Left lung (tissue), 10 donors: ENCODE results near the gene CFAP45. TPM values are rescaled to one million over a fixed set of nuclear protein-coding genes. Genes with fewer than 3 reads are reported as not detected.

ENCODE experiments used
- ATAC-seq: fragments of 200-7000 bp; cut with Tn5 transposase; one replicate; pipeline ENCODE4 v1.9.1; 2020; ENCODE audit warnings: moderate library complexity
- DNase-seq, 4 donors: peaks; one replicate each; pipeline ENCODE4 v3.0.0-alpha.2; 2013 to 2020
- H3K27ac ChIP-seq, 2 donors: fragments of 200-600 bp; sonication (generic) in 1 of 2; one replicate each; pipeline versions ENCODE4 v1.5.0 to v1.8.0; 2020 to 2021
- H3K27me3 ChIP-seq, 2 donors: fragments of 200-600 bp; sonication (generic) in 1 of 2; one replicate each; pipeline versions ENCODE4 v1.5.0 to v1.8.0; 2020 to 2021
- H3K36me3 ChIP-seq, 2 donors: fragments of 200-600 bp; sonication (generic) in 1 of 2; one replicate each; pipeline versions ENCODE4 v1.5.0 to v1.8.0; 2020 to 2021
- H3K4me1 ChIP-seq, 2 donors: fragments of 200-600 bp; one replicate each; pipeline ENCODE4 v1.8.0; 2021
- H3K4me3 ChIP-seq, 2 donors: fragments of 200-600 bp; sonication (generic) in 1 of 2; one replicate each; pipeline versions ENCODE4 v1.5.0 to v1.8.0; 2020 to 2021; ENCODE audit warnings: mild to moderate bottlenecking in 1 of 2
- H3K9me3 ChIP-seq, 2 donors: fragments of 200-600 bp; sonication (generic) in 1 of 2; one replicate each; pipeline versions ENCODE4 v1.5.0 to v1.8.0; 2020 to 2021
- intact Hi-C, 2 donors: fragments of 100-400 bp; cut with DNase I; formaldehyde crosslinking; loops; one replicate each; pipeline versions ENCODE4 v1.11.2 to v1.14.2; 2022
- polyA plus RNA-seq, 6 donors: library from polyadenylated mRNA; unstranded; fragments of 120-200 nt; gene quantifications; one replicate each; pipeline ENCODE4 v1.2.1, GENCODE V29; 2013; ENCODE audit not compliant: insufficient read length in 6 of 6
- total RNA-seq, 2 donors: library from RNA; stranded (reverse); fragmentation: NEBNext Ultra II Directional; extraction: Animal tissue kit (Norgen Biotek cat#: 25700); gene quantifications; one replicate each; pipeline ENCODE4 v1.2.1, GENCODE V29; 2021
- TF ChIP-seq, protein P1 (sequence below), 2 donors: fragments of 200-600 bp; sonication (generic) in 1 of 2; IDR thresholded peaks; one replicate each; pipeline versions ENCODE4 v1.5.0 to v1.8.0; 2021; ENCODE audit warnings: antibody characterized with exemption in 2 of 2
- donor health status: DM: no; HTN: yes; CAD: no.
- donor health status: DM: no; HTN: no; CAD: no.

The CFAP45 gene
- total and polyA plus RNA-seq, 8 donors: 1.1 to 12.4 (median 6.4) TPM

DNA sequence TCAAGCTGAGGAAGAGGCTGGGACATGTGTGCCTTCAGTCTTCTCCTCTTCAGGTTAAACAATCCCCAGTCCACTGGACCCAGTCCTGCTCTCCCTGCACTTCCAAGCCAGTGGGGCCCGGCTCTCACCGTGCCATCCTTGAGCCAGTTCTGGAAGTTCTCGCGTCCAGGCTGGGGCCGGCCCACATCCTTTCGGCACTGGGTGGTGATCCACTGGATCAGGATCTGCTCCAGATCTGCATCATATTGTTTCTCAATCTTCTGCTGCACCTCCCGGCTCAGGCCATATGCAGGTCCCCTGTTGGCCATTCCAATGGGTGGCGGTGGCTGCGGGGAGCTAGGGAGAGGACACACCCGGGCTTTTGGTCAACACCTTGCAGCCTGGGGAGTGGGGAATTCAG lies 20.2 kb upstream of the CFAP45 start:
- TF ChIP-seq, protein P1, sequence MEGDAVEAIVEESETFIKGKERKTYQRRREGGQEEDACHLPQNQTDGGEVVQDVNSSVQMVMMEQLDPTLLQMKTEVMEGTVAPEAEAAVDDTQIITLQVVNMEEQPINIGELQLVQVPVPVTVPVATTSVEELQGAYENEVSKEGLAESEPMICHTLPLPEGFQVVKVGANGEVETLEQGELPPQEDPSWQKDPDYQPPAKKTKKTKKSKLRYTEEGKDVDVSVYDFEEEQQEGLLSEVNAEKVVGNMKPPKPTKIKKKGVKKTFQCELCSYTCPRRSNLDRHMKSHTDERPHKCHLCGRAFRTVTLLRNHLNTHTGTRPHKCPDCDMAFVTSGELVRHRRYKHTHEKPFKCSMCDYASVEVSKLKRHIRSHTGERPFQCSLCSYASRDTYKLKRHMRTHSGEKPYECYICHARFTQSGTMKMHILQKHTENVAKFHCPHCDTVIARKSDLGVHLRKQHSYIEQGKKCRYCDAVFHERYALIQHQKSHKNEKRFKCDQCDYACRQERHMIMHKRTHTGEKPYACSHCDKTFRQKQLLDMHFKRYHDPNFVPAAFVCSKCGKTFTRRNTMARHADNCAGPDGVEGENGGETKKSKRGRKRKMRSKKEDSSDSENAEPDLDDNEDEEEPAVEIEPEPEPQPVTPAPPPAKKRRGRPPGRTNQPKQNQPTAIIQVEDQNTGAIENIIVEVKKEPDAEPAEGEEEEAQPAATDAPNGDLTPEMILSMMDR (IDR thresholded peaks at IDR 0.05): no peak
- DNase-seq (no peak), ATAC-seq (no peak)
- H3K4me3 ChIP-seq: no peak overlapping the region
- H3K36me3 ChIP-seq: peaks cover 8 to 51% of the 10 kb centered on the region in 2 donors
- no peaks in the 10 kb centered on the region for H3K27me3 ChIP-seq
- peaks cover 33 to 79% of the 10 kb centered on the region in 2 donors for H3K4me1 ChIP-seq
- H3K9me3 ChIP-seq: no peaks in the 10 kb centered on the region
- H3K27ac ChIP-seq: peak overlapping the region in 1 of 2 donors; percentile 14
- intact Hi-C loops: no loop called here

DNA sequence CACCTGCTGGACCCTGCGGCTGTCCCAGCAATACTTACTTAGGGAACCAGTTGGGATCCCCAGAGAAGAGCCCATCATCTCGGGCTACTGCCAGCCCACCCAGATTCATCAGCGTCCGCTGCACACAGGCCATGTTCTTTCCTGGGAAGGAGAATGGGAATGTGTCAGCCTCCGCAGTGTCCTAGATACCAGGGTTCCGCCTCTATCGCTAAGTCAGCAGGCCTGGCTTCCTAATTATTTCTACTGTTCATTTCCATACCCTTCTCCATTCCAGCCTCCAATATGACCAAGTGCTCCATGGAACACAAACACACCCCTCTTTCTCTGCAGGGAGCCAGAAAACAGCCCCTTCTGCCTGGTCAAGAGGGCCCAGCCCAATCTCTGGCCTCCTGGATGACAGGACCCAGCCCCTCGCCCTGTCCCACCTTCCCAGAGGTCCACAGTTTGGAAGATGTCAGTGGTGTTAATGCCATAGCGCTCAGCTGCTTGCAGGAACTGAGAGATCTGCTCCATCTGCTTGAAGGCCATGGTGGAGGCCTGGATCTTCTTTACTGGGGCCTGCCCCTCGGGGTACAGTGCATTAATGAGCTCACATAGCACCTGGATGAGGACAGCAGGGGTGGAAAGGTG lies 19.4 kb upstream of the CFAP45 start:
- peaks cover 33 to 83% of the 10 kb centered on the region in 2 donors for H3K4me1 ChIP-seq
- no peaks in the 10 kb centered on the region for H3K27me3 ChIP-seq
- peaks cover 8 to 55% of the 10 kb centered on the region in 2 donors for H3K36me3 ChIP-seq
- intact Hi-C loops: no loop called here
- no peak overlapping the region for H3K4me3 ChIP-seq
- TF ChIP-seq, protein P1 (IDR thresholded peaks at IDR 0.05): no peak
- DNase-seq: no peak
- H3K27ac ChIP-seq: peak overlapping the region in 1 of 2 donors; percentile 14
- no peak for ATAC-seq
- no peaks in the 10 kb centered on the region for H3K9me3 ChIP-seq

DNA sequence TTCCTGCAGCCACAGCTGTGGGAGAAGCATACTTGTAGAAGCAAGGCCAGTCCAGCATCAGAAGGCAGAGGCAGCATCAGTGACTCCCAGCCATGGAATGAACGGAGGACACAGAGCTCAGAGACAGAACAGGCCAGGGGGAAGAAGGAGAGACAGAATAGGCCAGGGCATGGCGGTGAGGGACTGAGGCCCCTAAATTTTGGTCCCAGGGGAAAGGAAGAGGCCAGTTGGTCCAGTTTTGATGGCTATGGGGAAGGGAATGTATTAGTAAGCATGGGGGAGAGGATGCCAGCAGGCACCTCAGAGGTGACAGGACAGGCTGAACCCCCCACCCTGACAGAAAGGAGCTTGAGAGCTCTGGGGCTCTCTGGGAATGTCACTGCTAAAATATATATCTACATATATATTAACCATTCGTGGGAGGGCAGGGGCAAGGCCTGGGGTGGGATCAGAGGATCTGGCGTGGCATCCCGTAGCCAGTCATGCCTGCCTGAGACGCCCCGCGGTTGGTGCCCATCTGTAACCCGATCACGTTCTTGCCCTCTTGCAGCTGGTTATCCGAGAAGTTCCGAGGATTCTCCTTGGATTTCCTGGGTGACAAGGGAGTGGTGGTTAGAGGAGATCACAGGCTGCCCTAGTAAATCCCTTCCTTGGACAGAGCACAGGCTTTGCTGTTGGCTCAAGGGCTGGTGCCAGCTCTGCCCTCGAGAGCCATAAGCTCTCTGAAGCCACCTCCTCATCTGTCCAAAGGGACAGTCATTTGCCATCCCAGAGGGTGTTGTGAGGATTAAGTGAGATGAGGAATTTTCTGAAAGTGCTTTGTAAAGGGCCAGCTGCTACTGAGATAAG lies 18.6 kb upstream of the CFAP45 start:
- Histone ChIP-seq H3K9me3 (no peaks in the 10 kb centered on the region), H3K27me3 (no peaks in the 10 kb centered on the region), H3K27ac (peak overlapping the region in 1 of 2 donors; percentile 89), H3K4me1 (peaks cover 34 to 84% of the 10 kb centered on the region in 2 donors), H3K36me3 (peaks cover 8 to 55% of the 10 kb centered on the region in 2 donors), H3K4me3 (no peak overlapping the region)
- intact Hi-C loops: no loop called here
- ATAC-seq (no peak), DNase-seq (no peak)
- TF ChIP-seq, protein P1 (IDR thresholded peaks at IDR 0.05): no peak

DNA sequence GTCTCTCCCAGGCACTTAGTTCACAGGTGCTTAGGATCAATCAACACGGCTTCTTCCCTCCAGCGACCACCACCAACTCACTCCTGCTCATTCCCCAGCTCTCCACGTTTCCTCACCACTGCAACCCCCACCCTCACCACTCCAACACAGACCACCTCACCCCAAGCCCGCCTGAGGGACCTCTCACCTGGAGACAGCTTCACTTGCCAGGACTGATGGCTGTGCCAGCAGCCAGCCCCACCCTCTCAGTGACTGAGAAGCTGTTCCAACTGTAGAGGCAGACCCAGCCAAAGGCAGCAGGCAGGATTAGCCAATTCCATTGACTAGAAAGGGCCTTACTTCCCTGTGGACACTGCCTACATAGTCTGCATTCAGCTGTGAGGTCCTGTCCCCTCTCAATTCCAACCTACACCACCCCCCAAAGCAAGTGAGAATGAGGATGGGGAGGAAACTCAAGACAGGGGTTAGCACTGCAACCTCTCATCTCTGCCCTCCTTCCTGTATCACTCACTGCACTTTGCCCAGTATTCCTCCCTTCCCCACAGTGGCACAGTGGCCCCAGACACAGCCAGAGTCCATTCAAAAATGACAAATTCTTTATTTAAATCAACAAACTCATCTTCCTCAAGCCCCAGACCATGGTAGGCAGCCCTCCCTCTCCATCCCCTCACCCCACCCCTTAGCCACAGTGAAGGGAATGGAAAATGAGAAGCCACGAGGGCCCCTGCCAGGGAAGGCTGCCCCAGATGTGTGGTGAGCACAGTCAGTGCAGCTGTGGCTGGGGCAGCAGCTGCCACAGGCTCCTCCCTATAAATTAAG lies 17.8 kb upstream of the CFAP45 start:
- Histone ChIP-seq H3K27me3 (no peaks in the 10 kb centered on the region), H3K27ac (peak overlapping the region; percentile 8 to 89), H3K36me3 (peaks cover 8 to 55% of the 10 kb centered on the region in 2 donors), H3K4me3 (no peak overlapping the region), H3K4me1 (peaks cover 31 to 84% of the 10 kb centered on the region in 2 donors), H3K9me3 (no peaks in the 10 kb centered on the region)
- TF ChIP-seq, protein P1 (IDR thresholded peaks at IDR 0.05): no peak
- ATAC-seq: no peak
- DNase-seq: no peak
- intact Hi-C loops: no loop called here
